CD4-positive, alpha-beta T cell treated with Interferon gamma for 1 hour (primary cell): ENCODE results near the gene SRF.
A peak's percentile ranks its signal among the peaks of the same experiment; 100 is the strongest.

Experiments
- DNase-seq: peaks from one replicate; pipeline ENCODE4 v3.0.0-alpha.2; 2020

The SRF gene

DNA sequence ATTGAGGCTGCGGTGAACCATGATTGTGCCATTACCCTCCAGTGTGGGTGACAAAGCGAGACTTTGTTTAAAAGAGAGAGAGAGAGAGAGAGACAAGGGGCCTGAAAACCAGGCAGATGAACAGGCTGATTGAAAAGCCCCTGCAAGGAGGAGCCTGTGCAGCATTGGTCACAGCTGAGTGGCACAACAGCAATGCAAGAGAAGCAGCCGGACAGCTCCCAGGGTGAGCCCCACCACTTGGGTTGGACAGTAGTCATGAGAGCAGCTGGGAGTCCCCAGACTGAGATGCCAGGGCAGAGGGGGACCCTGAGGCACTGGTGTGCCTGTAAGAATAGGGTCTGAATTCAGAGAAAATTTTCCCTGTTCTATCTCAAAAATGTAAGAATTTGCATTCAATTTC, 48.0 kb downstream of the SRF start:
- no peak for DNase-seq

- DNase-seq: no peak
Measured at GRCh38 chr6:43219814-43220213, 48.7 kb downstream of the SRF start.

GRCh38 chr6:43220439-43220951, 49.4 kb downstream of the SRF start:
- no peak for DNase-seq

DNA sequence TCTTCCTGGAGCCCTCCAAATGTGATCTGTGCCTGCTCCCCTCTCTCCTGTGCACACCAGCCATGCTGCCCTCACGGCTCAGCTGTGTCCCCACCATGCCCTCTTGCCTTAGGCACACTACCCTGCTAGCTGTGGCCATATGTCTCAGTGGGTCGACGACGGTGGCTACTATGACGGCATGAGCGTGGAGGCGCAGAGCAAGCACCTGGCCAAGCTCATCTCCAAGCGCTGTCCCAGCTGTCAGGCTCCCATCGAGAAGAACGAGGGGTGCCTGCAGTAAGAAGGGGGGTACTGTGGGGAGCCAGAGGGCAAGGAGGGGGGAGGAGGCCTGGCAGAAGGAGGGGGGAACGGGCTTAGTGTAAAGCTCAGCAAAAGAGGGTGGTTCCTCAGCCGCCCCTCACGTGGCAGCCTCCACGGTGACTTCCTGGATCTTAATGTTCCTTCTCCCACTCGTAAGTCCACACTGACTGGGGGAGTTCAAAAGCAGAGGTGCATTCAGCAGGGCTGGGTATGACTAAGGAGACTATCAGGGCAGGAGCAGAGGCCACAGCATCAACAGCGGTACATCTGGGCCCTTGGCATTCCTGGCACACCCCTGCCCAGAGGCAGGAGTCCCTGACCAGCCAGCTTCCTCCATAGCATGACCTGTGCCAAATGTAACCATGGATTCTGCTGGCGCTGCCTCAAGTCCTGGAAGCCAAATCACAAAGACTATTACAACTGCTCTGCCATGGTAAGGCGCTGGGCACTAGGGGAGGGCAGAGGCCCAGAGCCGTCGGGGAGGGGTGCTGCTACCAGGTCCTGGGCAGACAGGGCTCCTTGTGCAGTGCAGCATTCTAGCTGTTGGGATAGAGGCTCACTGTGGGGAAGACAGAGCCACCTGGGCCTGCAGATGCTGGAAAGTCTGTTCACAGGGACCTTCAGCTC, 50.2 kb downstream of the SRF start:
- no peak for DNase-seq

DNA sequence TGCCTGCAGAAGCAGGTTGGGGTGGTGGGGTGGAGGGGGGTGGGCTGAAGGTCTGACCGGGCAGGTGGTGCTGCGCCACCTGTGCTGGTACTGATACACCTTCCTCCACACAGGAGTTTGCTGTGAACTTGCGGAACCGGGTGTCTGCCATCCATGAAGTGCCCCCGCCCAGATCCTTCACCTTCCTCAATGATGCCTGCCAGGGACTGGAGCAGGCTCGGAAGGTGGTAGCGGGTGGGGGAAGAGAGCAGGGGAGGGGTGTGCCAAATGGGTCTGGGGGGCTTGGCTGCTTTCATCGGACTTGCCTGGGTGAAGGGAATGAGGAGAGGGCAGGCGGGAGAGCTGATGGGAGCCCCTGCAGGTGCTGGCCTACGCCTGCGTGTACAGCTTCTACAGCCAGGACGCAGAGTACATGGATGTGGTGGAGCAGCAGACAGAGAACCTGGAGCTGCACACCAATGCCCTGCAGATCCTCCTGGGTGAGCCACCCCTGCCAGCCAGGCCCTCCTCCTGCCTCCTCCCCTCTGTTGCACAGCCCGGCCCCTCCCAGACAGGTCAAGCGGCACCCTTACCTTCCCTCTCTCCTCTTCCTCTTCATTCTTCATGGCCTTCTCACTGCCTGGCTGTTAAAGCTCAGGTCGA, 51.5 kb downstream of the SRF start:
- no peak for DNase-seq

DNA sequence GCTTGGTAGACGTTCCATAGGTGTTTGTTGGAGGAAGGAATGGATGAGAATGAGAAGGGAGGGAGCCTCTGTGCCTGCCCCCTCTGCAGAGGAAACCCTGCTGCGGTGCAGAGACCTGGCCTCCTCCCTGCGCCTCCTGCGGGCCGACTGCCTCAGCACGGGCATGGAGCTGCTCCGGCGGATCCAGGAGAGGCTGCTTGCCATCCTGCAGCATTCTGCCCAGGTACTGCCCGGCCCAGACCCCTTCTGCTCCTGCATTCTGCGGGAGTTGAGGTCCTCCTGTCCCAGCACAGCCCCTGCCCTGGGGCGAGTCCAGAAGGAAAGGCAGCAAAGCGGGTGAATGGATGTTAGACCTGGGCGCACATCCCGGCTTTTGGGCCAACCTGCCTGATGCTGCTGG, 52.1 kb downstream of the SRF start:
- no peak for DNase-seq

DNA sequence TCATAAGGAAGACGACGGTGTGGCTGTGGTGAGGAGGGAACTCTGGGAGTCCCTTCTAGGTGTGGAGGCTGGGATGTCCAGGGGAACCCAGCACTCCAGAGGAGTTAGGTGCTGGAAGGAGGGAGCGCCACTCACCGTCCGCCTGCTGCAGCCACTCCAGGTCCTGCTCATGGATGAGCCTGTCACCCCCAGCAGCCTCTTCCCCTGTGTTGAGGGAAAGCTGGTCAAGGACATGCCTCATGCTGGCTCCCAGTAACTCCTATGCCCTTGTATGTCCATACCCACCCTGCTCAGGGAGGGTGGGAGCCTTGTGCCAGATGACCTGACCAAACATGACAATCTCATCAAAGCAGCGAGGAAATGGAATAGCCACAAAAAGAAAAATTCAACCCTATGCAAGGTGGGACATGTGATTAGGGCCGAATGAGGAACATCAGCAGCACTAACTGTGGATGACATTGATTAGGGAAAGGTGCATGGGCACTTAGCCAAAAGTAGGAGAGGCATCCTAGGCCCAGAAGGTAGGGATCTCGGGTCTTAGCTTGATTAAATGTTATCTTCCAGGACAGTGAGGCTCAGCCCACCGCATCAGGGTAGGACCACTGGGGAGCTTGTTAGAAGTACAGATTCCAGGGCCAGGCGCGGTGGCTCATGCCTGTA, 55.3 kb downstream of the SRF start:
- DNase-seq: no peak

GRCh38 chr6:43228951-43229802, 58.1 kb downstream of the SRF start, which contains the start of gene DNPH1:
Gene DNPH1 (minus strand): TSS chr6:43229481. CDS start chr6:43229456, 25 bp downstream.
- DNase-seq: peak; percentile 77

- no peak for DNase-seq
Measured at GRCh38 chr6:43229803-43230620, 58.9 kb downstream of the SRF start.

GRCh38 chr6:43231053-43231452, 60.0 kb downstream of the SRF start:
- DNase-seq: no peak
